ENCODE data around the gene CLCC1.
"Not testable (repeated sequence)": the region's sequence is repeated elsewhere in the genome, so short reads cannot be mapped to it uniquely, and the experiment has no call there.

CLCC1 gene

GRCh38 chr1:108953452-108953851 is 9.8 kb downstream of the CLCC1 start:
- H3K4me3 ChIP-seq (ENCODE audit: low read length), result no peak overlapping the region
- no peak for DNase-seq (ENCODE audit: low read depth)
- no peak for TF ChIP-seq CTCF (conservative IDR thresholded peaks at IDR 0.05; ENCODE audit: low read depth, low read length)

- no peak for TF ChIP-seq CTCF (conservative IDR thresholded peaks at IDR 0.05; ENCODE audit: low read depth, low read length)
- H3K4me3 ChIP-seq (ENCODE audit: low read length), result no peak overlapping the region
- no peak for DNase-seq (ENCODE audit: low read depth)
Measured at GRCh38 chr1:108951242-108951641, 12.0 kb downstream of the CLCC1 start.

GRCh38 chr1:108949044-108949443 is 14.2 kb downstream of the CLCC1 start:
- no peak for TF ChIP-seq CTCF (conservative IDR thresholded peaks at IDR 0.05; ENCODE audit: low read depth, low read length)
- no peak for DNase-seq (ENCODE audit: low read depth)
- no peak overlapping the region for H3K4me3 ChIP-seq (ENCODE audit: low read length)

- no peak for TF ChIP-seq CTCF (conservative IDR thresholded peaks at IDR 0.05; ENCODE audit: low read depth, low read length)
- H3K4me3 ChIP-seq (ENCODE audit: low read length), result no peak overlapping the region
- DNase-seq (ENCODE audit: low read depth), result no peak
Measured at GRCh38 chr1:108947871-108948525, 15.3 kb downstream of the CLCC1 start.

- H3K4me3 ChIP-seq (ENCODE audit: low read length), result no peak overlapping the region
- DNase-seq (ENCODE audit: low read depth), result no peak
- TF ChIP-seq CTCF (conservative IDR thresholded peaks at IDR 0.05; ENCODE audit: low read depth, low read length), result no peak
Measured at GRCh38 chr1:108936170-108936569, 27.1 kb downstream of the CLCC1 start.

GRCh38 chr1:108933944-108934343 is 29.3 kb downstream of the CLCC1 start:
- no peak for DNase-seq (ENCODE audit: low read depth)
- H3K4me3 ChIP-seq (ENCODE audit: low read length), result no peak overlapping the region
- TF ChIP-seq CTCF (conservative IDR thresholded peaks at IDR 0.05; ENCODE audit: low read depth, low read length), result no peak

- DNase-seq (ENCODE audit: low read depth), result not testable (repeated sequence)
Measured at GRCh38 chr1:108927565-108927964, 35.7 kb downstream of the CLCC1 start.

More at GRCh38 chr1:108927565-108927964, 35.7 kb downstream of the CLCC1 start:
- not testable (repeated sequence) for H3K4me3 ChIP-seq (ENCODE audit: low read length)

All from retinal pigment epithelial cell (primary cell).